Activated CD8-positive, alpha-beta T cell treated with anti-CD3 and anti-CD28 coated beads for 36 hours (primary cell): ENCODE measurements around the gene SNPH. TPM values are rescaled to one million over a fixed set of nuclear protein-coding genes. Genes with fewer than 3 reads are reported as not detected.

Experiments
- ATAC-seq: fragments of 200-7000 bp; cut with Tn5 transposase; one replicate; pipeline ENCODE4 v1.10.0; 2021; ENCODE audit warnings: mild to moderate bottlenecking, moderate library complexity
- CTCF ChIA-PET: fragments of 350-600 bp; sonication (Branson Sonifier 250); formaldehyde crosslinking; loops from one replicate; lab custom pipeline; 2021; ENCODE audit warnings: antibody characterized with exemption; lab: Charles Lee
- POLR2A ChIA-PET: fragments of 350-600 bp; sonication (Branson Sonifier 250); formaldehyde crosslinking; loops from one replicate; lab custom pipeline; 2021; ENCODE audit warnings: antibody characterized with exemption; lab: Charles Lee
- DNase-seq: peaks from one replicate; pipeline ENCODE4 v3.0.0-alpha.2; 2020
- H3K27ac Mint-ChIP-seq: one replicate; pipeline ENCODE4 v1.8.0; 2021; ENCODE audit warnings: mild to moderate bottlenecking, mixed read lengths
- H3K27me3 Mint-ChIP-seq: one replicate; pipeline ENCODE4 v1.8.0; 2021; ENCODE audit warnings: mixed read lengths
- H3K36me3 Mint-ChIP-seq: one replicate; pipeline ENCODE4 v1.8.0; 2021; ENCODE audit warnings: low read depth, mixed read lengths
- H3K4me1 Mint-ChIP-seq: one replicate; pipeline ENCODE4 v1.8.0; 2021; ENCODE audit warnings: low read depth, mixed read lengths
- H3K4me3 Mint-ChIP-seq: one replicate; pipeline ENCODE4 v1.8.0; 2021; ENCODE audit warnings: mild to moderate bottlenecking, moderate library complexity, mixed read lengths
- H3K9me3 Mint-ChIP-seq: one replicate; pipeline ENCODE4 v1.8.0; 2021; ENCODE audit warnings: mixed read lengths
- intact Hi-C: fragments of 100-400 bp; cut with micrococcal nuclease; formaldehyde crosslinking; loops from one replicate; pipeline ENCODE4 v1.10.0; 2022
- total RNA-seq, 2 experiments: library from RNA; stranded (reverse); gene quantifications; one replicate each; pipeline ENCODE4 v1.2.3, GENCODE V29; 2021
- TF ChIP-seq, protein P1 (sequence below): fragments of 200-600 bp; IDR thresholded peaks from one replicate; pipeline ENCODE4 v1.8.0; 2022; ENCODE audit warnings: antibody characterized with exemption, mild to moderate bottlenecking

SNPH gene
- total RNA-seq, 2 experiments from 2014 or later: 3.7 to 4.1 TPM

DNA sequence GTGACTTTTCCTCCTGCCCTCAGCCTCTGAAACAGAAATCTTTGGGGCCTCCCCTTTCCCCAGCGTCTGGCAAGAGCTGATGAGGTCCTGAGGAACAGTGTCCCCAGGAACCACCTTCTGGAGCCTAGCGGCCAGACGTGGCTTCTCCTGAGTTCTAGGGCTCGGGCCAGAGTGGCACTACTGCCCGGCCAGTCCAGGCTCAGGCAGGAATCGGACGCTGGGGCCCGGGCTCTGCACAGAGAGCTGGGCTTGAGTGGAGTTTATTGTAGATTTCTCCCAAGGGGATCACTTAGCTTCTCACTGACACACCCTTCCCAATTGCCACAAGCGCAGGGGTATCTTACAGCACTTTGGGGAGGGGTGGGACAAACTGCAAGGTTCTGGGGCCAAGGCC is 42.6 kb downstream of the SNPH start:
- Mint-ChIP-seq H3K36me3 (no peaks in the 10 kb centered on the region), H3K27me3 (no peaks in the 10 kb centered on the region), H3K4me1 (peaks cover 2% of the 10 kb centered on the region), H3K4me3 (no peak overlapping the region), H3K27ac (no peak overlapping the region), H3K9me3 (no peaks in the 10 kb centered on the region)
- ChIA-PET POLR2A (interaction anchor here (0.6 to 0.8 kb wide), 2 partner anchors 68 to 82 kb away, joined by 3 to 4 read pairs; no protein-coding TSS in a partner anchor), CTCF (interaction anchor here (1.6 kb wide), 1 partner anchor 128 kb away, joined by 5 read pairs; no protein-coding TSS in a partner anchor)
- TF ChIP-seq, protein P1, sequence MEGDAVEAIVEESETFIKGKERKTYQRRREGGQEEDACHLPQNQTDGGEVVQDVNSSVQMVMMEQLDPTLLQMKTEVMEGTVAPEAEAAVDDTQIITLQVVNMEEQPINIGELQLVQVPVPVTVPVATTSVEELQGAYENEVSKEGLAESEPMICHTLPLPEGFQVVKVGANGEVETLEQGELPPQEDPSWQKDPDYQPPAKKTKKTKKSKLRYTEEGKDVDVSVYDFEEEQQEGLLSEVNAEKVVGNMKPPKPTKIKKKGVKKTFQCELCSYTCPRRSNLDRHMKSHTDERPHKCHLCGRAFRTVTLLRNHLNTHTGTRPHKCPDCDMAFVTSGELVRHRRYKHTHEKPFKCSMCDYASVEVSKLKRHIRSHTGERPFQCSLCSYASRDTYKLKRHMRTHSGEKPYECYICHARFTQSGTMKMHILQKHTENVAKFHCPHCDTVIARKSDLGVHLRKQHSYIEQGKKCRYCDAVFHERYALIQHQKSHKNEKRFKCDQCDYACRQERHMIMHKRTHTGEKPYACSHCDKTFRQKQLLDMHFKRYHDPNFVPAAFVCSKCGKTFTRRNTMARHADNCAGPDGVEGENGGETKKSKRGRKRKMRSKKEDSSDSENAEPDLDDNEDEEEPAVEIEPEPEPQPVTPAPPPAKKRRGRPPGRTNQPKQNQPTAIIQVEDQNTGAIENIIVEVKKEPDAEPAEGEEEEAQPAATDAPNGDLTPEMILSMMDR: no peak
- DNase-seq: no peak
- intact Hi-C loops: no loop called here
- no peak for ATAC-seq

DNA sequence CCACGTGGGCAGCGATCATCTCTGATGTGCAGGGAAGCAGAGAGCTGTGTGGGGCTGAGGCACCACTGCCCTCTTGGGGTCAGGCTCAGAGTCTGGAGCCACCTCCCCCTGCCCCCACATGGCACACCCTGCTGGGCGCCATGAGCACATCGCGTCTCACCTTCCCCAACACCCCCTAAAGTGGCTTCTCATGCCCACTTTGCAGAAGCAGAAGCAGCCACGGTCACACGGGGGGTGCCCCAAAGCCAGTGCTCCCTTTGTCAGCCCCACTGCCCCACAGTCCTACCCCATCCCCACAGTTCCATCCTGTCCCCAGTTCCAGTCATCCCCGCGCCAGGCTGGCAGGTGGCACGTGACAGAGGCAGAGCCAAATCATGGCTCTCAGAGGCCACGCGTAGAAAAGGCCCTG is 43.3 kb downstream of the SNPH start:
- no peaks in the 10 kb centered on the region for H3K36me3 Mint-ChIP-seq
- intact Hi-C loops: no loop called here
- H3K4me3 Mint-ChIP-seq: no peak overlapping the region
- no peak overlapping the region for H3K27ac Mint-ChIP-seq
- TF ChIP-seq, protein P1: no peak
- DNase-seq (peak; percentile 19), ATAC-seq (no peak)
- H3K4me1 Mint-ChIP-seq: peaks cover 4% of the 10 kb centered on the region
- ChIA-PET CTCF (interaction anchor here (1.1 to 1.6 kb wide), 2 partner anchors 11 to 128 kb away, joined by 3 to 5 read pairs; no protein-coding TSS in a partner anchor), POLR2A (no interaction called here)
- H3K27me3 Mint-ChIP-seq: no peaks in the 10 kb centered on the region
- H3K9me3 Mint-ChIP-seq: no peaks in the 10 kb centered on the region

DNA sequence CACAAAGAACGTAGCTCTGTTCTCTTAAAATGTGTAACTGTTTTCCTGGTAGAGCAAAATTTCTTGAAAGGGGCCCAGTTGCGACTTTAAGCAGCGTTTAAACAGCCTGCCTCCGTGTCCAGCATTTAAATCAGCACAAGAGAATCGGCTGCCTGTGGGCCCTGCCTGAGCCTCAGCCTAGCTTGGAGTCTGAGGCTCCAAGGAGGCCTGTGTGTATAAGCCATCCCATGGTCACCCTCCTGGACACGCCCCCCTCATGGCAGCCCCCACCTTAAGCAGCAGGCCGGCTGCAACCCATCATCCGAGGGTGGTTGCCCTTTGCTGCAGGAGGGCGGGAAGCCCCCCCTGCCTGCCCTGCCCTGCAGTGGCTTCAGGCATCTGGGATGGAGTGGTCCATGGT is 44.0 kb downstream of the SNPH start:
- ATAC-seq: no peak
- no peak for DNase-seq

DNA sequence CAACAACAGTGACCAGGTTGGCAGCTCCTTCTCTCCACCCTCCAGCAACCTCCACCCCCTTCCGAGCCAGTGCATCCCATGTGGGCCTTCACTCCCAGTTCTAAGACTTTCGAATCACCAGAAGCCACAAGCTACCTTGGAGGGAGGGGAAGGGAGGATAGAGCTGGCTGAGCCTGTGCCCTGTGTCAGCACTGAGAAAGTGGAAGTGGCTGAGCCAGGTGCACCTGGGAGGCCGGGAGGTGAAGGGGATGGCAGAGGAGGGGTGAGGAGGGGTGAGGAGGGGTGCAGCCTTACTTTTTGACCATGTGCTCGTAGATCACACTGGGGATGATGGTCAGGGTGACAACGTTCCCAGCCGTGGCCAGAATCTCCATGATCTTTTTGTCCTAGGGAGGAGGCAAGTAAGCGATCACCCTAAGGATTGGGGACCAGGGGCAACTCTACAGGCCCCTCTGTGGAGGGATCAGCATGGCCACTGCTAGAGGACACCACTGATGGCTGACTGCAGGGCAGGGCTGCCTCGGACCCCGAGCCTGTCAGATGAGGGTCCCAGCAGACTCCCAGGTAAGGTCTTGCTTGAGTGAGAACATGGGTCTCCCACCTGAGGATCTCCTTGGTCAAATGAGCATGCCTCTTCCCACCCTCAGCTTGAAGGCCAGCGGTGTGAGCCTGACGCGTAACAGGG is 44.6 kb downstream of the SNPH start:
- peaks cover 4% of the 10 kb centered on the region for H3K4me1 Mint-ChIP-seq
- ChIA-PET POLR2A (no interaction called here), CTCF (interaction anchor here (1.1 to 1.6 kb wide), 2 partner anchors 12 to 126 kb away, joined by 3 to 5 read pairs; no protein-coding TSS in a partner anchor)
- peaks cover 2% of the 10 kb centered on the region for H3K27me3 Mint-ChIP-seq
- DNase-seq (no peak), ATAC-seq (no peak)
- H3K27ac Mint-ChIP-seq: no peak overlapping the region
- no peak overlapping the region for H3K4me3 Mint-ChIP-seq
- no peaks in the 10 kb centered on the region for H3K9me3 Mint-ChIP-seq
- intact Hi-C loops: no loop called here
- TF ChIP-seq, protein P1: no peak
- H3K36me3 Mint-ChIP-seq: no peaks in the 10 kb centered on the region

More for the DNA sequence above, 44.0 kb downstream of the SNPH start:
- intact Hi-C loops: no loop called here
- TF ChIP-seq, protein P1: no peak
- Mint-ChIP-seq H3K27ac (no peak overlapping the region), H3K4me3 (no peak overlapping the region), H3K27me3 (no peaks in the 10 kb centered on the region), H3K9me3 (no peaks in the 10 kb centered on the region), H3K36me3 (no peaks in the 10 kb centered on the region), H3K4me1 (peaks cover 4% of the 10 kb centered on the region)
- CTCF ChIA-PET: interaction anchor here (1.1 to 1.6 kb wide), 2 partner anchors 11 to 127 kb away, joined by 3 to 5 read pairs; no protein-coding TSS in a partner anchor
- POLR2A ChIA-PET: no interaction called here

DNA sequence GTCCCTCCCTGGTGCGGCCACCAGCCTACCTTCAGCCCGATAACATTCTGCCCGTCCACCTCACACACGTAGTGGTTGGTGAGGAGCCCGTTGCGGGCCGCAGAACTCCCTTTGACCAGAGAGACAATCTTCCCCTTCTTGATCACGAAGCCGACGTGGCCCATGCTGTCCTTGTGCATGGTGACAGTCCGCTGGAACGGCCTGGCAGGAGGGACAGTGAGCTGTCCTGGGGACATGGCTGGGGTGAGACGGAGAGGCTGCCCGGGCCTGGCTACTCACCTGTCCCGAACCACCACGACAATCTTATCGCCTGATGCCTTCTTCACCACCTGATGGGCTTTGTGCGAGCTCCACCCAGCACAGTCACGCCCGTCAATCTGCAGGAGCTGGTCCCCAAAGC is 46.2 kb downstream of the SNPH start:
- intact Hi-C loops: no loop called here
- CTCF ChIA-PET: interaction anchor here (0.6 to 2.2 kb wide), 21 partner anchors 11 to 465 kb away, joined by 3 to 36 read pairs (median 4); partner anchors contain the start of genes NSFL1C and SDCBP2
- Mint-ChIP-seq H3K4me1 (peaks cover 4% of the 10 kb centered on the region), H3K36me3 (no peaks in the 10 kb centered on the region), H3K4me3 (no peak overlapping the region), H3K27me3 (peaks cover 2% of the 10 kb centered on the region), H3K9me3 (no peaks in the 10 kb centered on the region), H3K27ac (no peak overlapping the region)
- POLR2A ChIA-PET: interaction anchor here (0.6 to 1.0 kb wide), 2 partner anchors 11 to 18 kb away, joined by 3 to 4 read pairs; no protein-coding TSS in a partner anchor
- TF ChIP-seq, protein P1: no peak
- no peak for DNase-seq
- no peak for ATAC-seq
